GM21526 (cell line): ENCODE results near the gene CCDC148.
"Not testable (repeated sequence)": the region's sequence is repeated elsewhere in the genome, so short reads cannot be mapped to it uniquely, and the experiment has no call there.

Experiments
- ATAC-seq: cut with Tn5 transposase; IDR thresholded peaks from one replicate; pipeline ENCODE4 v1.9.1; 2021; ENCODE audit warnings: moderate library complexity; ENCODE audit not compliant: unreplicated experiment, low FRiP score

Gene CCDC148

DNA sequence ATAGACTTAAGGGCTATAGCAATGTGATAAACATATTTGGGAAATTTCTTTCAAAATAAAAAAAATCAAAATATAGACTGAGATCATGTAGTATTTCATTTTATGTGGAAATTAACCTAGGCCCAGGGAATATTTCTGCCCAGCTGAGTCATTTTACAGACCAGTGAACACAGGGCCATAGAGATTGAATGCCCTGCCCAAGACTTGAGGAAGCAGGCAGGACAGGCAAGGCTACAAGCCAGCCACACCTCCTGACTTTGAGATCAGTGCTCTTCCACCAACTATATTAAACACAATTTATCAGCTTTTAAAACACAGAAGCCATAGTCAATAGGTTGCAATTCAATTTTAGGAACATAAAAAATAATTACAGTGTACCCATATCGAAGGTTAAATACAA, 12.9 kb downstream of the CCDC148 start:
- no peak for ATAC-seq

DNA sequence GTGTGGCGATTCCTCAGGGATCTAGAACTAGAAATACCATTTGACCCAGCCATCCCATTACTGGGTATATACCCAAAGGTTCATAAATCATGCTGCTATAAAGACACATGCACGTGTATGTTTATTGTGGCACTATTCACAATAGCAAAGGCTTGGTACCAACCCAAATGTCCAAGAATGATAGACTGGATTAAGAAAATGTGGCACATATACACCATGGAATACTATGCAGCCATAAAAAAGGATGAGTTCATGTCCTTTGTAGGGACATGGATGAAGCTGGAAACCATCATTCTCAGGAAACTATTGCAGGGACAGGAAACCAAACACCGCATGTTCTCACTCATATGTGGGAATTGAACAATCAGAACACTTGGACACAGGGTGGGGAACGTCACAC, 17.5 kb downstream of the CCDC148 start:
- ATAC-seq: not testable (repeated sequence)

DNA sequence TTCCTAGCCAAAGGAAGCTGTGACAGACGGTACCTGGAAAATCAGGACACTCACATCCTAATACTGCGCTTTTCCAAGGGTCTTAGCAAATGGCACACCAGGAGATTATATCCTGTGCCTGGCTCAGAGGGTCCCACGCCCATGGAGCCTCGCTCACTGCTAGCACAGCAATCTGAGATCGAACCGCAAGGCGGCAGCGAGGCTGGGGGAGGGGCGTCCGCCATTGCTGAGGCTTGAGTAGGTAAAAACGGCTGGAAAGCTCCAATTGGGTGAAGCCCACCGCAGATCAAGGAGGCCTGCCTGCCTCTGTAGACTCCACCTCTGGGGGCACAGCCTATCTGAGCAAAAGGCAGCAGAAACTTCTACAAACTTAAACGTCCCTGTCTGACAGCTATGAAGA, 22.8 kb downstream of the CCDC148 start:
- not testable (repeated sequence) for ATAC-seq

- ATAC-seq: no peak
Measured at GRCh38 chr2:158432117-158432516, 24.4 kb downstream of the CCDC148 start.

- no peak for ATAC-seq
Measured at GRCh38 chr2:158414538-158414937, 42.0 kb downstream of the CCDC148 start.

GRCh38 chr2:158413581-158413980, 43.0 kb downstream of the CCDC148 start:
- no peak for ATAC-seq

GRCh38 chr2:158412206-158412605, 44.3 kb downstream of the CCDC148 start:
- ATAC-seq: no peak

DNA sequence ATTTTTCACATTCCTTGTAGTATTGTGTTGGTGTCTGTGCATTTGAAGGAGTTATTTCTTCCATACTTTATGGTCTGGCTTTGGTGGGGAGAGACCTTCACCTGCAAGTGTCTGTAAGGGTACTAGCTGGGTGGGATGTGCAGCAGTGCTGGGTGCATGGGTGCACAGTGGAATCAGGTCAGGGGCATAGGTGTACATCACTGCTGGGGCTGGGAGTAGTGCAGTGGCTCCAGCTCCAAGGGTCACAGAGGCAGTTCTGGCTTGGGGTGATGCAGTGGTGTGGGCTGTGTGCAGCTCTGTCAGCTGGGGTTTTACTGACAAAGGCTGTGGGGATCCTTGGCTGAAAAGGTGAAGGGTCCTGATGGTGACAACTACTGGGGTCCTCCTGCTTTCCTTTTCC, 44.8 kb downstream of the CCDC148 start:
- no peak for ATAC-seq

- no peak for ATAC-seq
Measured at GRCh38 chr2:158410132-158410531, 46.4 kb downstream of the CCDC148 start.

DNA sequence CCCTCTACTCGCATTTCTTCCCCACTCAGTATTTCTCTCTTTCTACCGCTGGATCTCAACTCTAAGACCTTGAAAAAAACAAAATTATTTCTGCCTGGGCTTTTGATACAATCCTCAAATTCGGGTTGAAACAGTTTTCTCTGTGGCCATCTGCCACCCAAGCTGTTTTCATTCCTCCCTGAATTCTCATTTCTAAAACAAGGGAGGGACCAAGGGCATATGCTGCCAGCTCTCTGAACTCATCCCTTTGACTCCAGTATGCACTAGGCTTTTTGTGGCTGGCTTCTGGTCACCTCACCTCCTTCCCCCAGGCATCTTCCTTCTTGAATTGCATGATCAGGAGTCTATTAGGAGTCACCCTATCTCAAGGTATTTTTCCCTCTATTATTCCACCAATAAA, 49.5 kb downstream of the CCDC148 start:
- ATAC-seq: no peak

DNA sequence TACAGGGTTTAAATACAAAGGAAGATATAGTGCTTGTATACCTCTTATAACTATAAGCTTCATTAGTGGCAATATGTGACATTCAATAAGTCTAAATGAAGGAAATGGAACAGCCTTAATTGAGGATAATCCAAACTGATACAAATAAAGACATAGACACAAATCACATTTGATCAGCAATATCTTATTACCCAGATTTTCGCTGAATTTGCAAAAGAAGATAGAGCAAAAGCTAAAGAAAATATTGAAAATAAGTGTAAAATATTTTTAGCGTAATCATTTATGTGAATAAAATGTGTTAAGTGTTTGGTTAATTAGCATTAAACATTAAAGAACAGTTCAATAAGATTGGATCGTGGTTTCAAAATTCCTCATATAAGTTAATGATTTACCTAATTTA, 51.2 kb downstream of the CCDC148 start:
- no peak for ATAC-seq

DNA sequence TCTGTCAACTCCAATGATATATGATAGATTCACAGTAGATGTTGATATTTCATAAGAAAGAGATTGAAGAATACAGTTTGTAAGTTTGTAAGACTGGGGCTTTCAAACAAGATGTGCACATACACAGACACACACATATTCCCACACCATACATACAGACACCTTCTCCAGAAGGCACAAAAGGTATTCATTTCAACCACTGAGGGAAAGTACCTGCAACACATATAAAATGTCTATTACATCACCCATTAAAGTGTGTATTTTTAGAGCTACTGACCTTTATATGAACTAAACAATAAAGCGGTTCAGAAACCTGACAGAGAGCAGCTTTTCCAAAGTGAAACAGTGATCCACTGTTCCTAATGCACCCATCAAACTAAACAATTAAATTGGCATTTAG, 53.3 kb downstream of the CCDC148 start:
- no peak for ATAC-seq

- no peak for ATAC-seq
Measured at GRCh38 chr2:158402665-158403064, 53.9 kb downstream of the CCDC148 start.

DNA sequence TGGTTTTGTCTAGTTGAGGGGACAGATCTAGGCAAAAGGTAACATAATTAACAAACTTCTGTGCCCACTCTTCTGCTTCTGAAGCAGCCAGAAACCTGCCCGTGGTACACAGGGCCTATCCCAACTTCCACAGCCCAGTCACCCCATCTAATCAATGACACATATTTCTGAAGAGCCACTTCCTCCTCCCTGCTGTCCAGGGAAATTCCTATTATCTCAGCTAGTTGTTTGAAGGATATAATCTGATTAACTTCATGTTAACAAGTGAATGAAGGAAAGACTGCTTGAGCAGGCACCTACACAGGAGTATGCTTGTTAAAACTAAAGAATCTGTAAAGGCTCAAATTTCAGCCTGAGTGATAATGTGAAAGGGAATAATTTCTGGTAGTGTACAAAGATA, 61.4 kb downstream of the CCDC148 start:
- ATAC-seq: no peak

DNA sequence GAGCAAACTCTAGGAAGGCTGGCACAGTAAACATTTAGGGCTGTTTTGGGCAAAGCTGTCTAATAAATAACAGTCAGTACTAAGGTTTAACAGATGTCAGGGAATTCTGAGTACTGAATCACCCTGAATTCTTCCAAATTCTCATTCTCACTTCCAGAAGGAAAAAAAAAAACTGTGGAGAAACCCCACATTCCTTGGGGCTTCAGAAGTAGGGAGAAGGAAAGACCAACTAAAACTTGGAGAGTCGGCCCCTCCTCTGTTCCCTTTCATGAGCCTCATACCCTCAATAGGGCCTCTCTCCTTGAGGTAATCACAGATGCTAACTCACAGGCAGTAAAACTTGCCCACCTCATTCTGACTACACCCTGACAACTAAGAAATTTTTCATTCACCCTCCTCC, 62.1 kb downstream of the CCDC148 start:
- no peak for ATAC-seq

- ATAC-seq: no peak
Measured at GRCh38 chr2:158393886-158394285, 62.7 kb downstream of the CCDC148 start.

DNA sequence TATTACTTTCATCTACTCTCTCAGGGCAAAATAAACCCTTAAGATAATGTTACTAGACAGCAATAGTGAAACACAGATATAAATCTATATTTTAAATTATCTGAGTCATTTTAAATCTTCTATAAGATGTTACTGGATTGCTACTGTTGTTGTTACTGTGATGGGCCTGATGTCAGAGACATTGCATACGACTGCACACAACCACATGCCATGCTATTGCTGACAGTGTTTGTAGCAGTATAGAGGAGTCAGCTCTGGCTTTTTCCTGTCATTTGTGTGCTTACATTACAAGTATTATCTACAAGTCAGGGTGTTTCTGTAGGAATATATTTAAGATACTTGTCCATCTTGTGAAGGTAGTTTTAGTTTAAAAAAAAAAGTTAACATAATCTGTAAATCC, 63.9 kb downstream of the CCDC148 start:
- no peak for ATAC-seq

DNA sequence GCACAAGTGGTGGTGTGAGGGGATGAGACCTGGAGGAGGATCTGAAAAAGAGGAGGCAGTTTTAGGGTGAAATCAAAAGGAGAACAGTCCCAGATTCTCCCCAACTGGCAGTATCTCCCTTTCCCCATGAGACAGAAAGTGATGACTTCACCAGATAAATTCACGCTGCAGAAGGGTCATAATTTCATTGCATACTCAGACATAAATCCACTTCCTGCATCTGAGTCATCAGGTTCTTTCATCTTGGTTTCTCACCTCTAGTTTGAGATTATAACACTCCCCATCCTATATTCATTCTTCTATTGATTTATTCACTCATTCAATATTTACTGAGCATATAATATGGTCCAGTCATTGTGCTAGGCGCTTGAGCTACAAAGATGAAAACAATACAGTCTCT, 64.7 kb downstream of the CCDC148 start:
- ATAC-seq: no peak

DNA sequence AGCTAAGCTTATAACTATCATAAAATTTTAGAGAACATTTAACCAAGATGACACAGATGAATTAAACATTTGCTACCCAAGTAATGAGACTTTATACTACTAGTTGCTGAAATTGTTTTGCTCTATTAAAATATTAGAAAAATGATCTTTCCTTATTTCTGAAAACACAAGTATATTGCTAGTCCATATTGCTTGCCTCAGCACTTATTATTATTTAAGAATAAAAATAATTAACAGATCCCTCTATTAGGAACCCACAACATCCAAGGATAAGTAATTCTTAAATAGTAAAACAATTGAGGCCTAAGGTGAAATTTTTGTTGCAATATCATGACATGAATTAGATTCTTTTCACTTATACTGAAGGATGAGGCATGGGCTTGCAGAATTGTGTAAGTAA, 65.2 kb downstream of the CCDC148 start:
- ATAC-seq: no peak

DNA sequence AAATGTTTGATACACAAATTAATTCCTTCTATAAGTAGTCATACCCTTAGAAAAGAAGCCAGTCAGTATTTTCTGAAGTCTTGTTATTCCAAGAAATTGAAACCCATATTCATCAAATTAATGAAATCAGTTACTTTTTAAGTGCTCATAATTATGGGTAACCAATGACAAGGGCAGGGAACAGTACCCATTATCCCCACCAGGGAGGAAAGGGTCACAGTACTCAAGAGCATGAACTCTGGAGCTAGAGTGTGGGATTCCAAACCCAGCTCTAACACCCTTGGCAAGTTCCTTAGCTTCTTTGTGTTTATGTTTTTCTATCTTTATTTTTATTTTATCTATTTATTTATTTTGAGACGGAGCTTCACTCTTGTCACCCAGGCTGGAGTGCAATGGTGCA, 68.4 kb downstream of the CCDC148 start:
- ATAC-seq: no peak

DNA sequence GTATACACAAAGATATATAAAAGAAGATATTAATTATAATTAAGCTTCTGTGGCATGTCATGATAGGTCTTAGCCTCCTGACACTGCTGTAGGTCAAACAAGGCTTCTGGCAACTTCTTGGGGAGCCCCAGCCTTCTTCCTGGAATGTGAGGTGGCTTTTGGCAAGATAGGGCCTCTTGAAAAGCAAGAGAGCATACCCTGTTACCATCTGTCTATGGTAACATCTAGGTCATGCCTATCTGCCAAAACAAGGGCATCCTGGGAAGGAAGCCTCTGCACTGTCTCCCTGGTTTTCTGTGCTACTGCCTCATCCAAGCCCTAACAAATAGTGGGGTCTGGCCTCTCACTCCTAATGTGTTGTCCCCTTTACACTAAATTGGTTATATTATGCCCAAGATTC, 70.9 kb downstream of the CCDC148 start:
- ATAC-seq: no peak

DNA sequence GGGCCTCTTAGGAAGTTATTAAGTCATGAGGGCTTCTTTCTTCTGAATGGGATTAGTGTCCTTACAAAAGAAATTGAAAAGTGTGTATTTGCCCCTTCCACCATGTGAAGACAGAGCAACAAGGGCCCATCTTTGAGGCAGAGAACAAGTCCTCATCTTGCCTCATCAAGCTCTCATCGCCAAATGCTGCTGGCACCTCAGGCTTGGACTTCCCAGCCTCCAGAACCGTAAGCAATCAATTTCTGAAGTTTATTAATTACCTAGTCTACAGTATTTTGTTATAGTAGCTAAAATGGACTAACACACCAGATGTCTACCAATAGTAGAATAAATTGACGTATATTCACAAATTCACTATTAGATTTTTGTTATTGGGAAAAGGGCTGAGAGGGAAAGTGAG, 74.6 kb downstream of the CCDC148 start:
- ATAC-seq: no peak

DNA sequence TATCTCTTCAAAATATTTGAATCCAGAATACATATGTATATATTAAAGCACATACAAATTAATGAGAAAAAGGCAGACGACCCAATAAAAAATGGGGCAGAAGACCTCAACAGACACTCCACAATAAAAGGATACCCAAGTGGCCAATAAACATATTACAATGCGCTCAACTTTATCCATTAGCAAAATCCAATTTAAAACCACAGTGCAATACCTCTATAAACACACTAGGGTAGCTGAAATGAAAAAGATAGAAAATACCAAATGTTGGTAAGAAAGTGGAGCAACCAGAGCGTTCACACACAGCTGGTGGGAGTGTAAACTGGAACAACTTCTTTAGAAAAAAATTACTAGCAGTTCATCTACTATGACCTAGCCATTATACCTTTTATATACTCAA, 75.3 kb downstream of the CCDC148 start:
- no peak for ATAC-seq

- ATAC-seq: no peak
Measured at GRCh38 chr2:158380746-158381145, 75.8 kb downstream of the CCDC148 start.
